ENCODE results near the gene DISP3.

- TF ChIP-seq CTCF (IDR thresholded peaks at IDR 0.05 in 2 of 3, conservative IDR thresholded peaks at IDR 0.05 in 1 of 3; ENCODE audit: borderline replicate concordance in 1 of 3, insufficient read depth in 1 of 3, low read depth in 2 of 3, low read length in 2 of 3): no peak
- TF ChIP-seq POLR2A (IDR thresholded peaks at IDR 0.05; ENCODE audit: borderline replicate concordance, extremely low read depth, insufficient read depth, insufficient read length): no peak
- no peak for TF ChIP-seq RAD21 (IDR thresholded peaks at IDR 0.05; ENCODE audit: low read depth)
- TF ChIP-seq POLR2AphosphoS5 (IDR thresholded peaks at IDR 0.05; ENCODE audit: low read depth, low read length): no peak
- TF ChIP-seq JUND (IDR thresholded peaks at IDR 0.05): no peak
- no peak for TF ChIP-seq CEBPB (IDR thresholded peaks at IDR 0.05; ENCODE audit: low read depth)
- TF ChIP-seq YY1 (IDR thresholded peaks at IDR 0.05; ENCODE audit: extremely low read depth, insufficient replicate concordance, low read depth, low read length): no peak
- no peak for TF ChIP-seq SIN3A (IDR thresholded peaks at IDR 0.05; ENCODE audit: low read depth)
- TF ChIP-seq MAX (IDR thresholded peaks at IDR 0.05): no peak
- no peak for TF ChIP-seq SP1 (IDR thresholded peaks at IDR 0.05; ENCODE audit: low read depth)
Measured at GRCh38 chr1:11504599-11504998, 25.6 kb downstream of the DISP3 start.

Measured in HCT116 (cell line).